CD4-positive, alpha-beta T cell treated with Interleukin-10 for 1 hour (primary cell): ENCODE measurements around the gene PAPOLG.
A peak's percentile ranks its signal among the peaks of the same experiment; 100 is the strongest.
"Not testable (repeated sequence)": the region's sequence is repeated elsewhere in the genome, so short reads cannot be mapped to it uniquely, and the experiment has no call there.

Experiments used
- DNase-seq: peaks from one replicate; pipeline ENCODE4 v3.0.0-alpha.2; 2020

The PAPOLG gene

DNA sequence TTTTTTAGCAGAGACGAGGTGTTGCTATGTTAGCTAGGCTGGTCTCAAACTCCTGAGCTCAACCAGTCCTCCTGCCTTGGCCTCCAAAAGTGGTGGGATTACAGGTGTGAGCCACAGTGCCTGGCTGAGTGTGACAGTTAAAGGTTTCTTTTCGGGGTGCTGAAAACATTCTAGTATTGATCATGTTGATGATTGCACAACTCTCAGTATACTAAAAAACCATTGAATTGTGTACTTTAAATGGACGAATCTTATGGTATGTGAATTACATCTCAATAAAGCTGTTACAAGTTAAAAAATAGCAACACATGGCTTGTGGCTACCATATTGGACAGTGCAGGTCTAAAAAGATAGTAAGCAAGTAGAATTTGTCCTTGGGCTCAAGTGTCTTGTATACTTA lies 22.3 kb downstream of the PAPOLG start:
- DNase-seq: no peak

DNA sequence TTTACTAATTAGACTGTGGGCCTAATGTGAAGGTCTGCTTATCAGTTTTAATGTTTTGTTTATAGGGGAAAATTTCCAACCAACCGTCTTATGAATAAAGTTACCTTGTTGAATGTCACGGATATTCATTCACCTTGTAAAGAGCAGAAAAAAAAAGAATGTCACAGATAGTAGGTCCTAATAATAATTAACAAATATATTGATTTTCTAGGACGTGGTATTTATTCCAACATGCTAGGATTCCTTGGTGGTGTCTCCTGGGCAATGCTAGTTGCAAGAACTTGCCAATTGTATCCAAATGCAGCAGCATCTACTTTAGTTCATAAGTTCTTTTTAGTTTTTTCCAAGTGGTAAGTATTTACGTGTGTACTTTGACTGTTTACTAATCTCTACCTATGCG lies 23.4 kb downstream of the PAPOLG start:
- DNase-seq: no peak

DNA sequence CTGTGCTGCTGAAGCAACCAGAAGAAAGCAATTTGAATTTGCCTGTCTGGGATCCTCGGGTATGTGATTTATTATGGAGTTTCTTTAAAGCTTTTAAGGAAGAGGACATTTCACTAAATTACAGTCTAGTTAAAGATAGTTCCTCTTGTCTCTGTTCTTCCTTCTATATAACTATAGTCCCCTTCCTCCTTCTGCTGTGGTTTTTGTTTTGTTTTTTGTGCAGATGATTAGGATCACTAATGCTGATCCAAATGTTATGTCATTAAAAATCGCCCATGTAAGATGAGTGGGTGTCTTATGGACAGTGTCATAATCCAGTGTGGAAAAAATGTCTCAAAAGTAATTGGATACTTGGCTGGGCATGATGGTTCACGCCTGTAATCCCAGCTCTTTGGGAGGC lies 24.7 kb downstream of the PAPOLG start:
- DNase-seq: no peak

DNA sequence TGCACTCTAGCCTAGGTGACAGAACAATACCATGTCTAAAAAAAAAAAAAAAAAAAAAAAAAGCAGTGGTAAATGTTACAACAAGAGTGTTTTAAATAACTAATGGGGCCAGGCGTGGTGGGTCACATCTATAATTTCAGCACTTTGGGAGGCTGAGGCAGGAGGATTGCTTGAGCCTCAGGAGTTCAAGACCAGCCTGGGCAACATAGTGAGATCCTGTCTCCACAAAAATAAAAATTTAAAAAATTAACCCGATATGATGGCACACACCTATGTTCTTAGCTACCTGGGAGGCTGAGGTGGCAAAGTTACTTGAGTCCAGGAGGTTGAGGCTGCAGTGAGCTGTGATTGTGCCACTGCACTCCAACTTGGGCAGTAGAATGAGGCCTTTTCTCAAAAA lies 37.1 kb downstream of the PAPOLG start:
- DNase-seq: no peak

DNA sequence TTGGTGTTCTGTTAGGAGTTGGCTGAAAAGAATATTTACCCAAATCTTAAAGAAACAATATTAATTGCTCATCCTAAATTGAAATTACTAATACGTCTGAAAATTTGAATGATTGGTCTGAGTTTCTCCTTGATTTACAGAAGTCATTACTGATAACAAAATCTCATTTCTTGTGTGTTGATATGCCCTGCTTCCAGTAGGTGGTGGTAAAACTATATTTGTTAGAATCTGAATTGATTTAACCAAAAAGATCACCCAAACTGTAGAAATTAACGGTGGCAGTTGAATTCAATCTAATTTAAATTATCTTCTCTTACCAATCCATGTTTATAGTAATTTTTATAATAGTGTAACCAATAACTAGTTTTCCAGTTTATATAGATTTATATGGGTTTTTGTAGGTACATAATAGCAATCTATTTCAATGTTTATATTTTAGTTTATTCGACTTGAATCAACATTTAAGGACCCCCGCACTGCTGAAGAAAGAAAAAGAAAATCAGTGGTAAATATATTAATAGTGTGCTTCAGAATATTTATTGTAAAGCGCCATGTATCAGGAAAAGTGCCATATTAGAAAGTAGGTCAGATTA lies 38.3 kb downstream of the PAPOLG start:
- DNase-seq: peak; percentile 53

DNA sequence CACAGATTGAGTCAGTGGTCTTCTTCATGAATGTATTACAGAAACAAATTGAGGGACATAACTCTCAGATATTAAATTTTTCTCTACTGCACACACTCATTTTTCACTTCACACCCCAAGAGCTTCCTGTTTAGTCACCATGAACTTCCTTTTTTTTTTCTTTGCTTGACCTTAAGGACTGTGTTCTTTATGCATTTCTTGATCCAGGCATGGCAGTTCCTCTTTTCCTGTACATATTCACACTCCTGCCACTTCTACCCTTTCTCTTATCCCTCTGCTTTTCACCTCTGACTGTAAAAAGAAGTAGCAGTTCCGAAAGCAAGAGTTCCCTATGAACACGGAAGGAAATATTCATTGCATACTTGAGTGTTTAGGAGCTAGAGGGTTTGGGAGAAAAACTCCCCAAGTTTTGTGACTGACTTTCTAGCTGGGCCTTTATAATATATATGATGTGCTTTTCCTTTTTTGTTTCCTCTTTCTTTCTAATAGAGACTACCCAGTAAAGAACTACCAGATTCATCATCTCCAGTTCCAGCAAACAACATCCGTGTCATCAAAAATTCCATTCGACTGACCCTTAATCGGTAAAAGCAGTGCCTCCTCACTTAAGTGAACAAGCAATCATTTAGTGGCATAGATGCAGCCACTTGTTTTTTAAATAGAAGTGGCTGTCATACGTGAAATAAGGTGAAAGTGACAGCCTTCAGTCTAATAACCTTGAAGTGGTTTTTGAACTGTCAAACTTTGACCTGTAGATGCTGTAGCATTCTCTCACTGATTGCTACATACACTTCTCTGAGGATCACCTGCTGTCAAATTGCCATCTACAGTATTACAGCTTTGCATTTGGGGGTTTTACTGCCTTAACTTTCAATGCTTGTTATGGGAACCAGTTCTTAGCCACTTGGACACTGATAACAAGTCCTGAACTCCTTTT lies 40.8 kb downstream of the PAPOLG start:
- DNase-seq: no peak

DNA sequence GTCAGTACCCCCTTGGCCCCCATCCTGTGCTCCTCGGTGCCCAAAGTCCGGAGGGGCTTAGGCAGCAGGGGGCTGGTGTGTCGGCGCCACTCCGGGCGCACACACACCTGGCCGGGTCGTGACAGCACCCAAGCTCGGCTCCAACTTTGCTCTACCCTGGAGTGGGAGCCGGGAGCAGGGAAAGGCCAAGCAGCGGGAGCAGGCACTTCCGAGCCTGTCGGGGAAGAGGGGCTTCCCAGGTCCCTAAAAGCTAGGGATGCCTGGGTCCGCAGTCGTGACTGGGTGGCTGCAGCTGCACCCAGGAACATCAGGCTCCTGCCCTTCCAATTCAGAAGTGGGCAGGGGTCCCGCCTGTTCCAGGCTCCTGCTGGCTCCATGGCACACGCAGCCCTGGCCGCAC lies 48.4 kb downstream of the PAPOLG start:
- DNase-seq: no peak

DNA sequence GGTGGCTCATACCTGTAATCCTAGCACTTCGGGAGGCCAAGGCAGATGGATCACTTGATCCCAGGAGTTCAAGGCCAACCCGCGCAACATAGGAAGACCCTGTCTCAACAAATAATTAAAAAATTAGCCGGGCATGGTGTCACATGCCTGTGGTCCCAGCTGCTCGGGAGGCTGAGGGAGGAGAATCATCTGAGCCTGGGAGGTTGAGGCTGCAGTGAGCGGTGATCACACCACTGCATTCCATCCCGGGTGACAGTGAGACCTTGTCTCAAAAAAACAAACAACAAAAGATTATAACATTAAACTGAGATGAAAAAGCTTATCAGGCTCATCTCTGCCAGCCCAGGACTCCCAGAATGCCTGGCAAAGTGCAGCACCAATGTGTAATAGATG lies 50.5 kb downstream of the PAPOLG start:
- no peak for DNase-seq

DNA sequence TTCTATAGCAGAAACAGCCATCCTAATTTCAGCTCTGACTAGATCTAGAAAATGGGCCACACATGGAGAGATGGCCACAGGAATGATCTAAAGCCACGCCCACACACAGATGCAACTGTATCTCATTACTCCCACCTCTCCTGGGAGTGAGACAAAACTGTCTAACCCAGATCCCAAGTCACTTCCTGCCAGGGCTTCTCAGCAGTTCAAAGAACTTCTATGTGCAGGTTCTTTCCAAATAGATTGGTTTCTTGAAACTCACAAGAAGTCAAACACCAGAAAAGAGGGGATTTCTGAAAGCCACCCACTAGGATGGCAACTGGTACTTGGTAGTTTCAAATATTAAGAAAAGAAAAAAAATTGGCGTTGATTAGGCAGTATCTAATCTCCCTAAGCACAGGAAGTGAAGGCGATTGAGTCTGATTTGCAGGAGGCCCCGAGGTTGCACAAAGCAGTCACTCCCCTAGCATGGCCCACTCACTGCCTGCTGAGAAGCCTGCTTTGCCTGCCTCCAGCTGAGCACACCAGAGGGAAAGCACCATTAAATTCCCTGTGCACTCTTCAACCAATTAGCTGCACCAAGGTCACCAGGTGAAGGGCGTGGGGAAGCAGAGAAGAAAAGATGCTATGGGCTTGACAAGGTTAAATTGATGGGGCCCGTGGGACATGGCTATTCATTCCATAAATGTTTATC lies 51.1 kb downstream of the PAPOLG start:
- DNase-seq: peak; percentile 51

DNA sequence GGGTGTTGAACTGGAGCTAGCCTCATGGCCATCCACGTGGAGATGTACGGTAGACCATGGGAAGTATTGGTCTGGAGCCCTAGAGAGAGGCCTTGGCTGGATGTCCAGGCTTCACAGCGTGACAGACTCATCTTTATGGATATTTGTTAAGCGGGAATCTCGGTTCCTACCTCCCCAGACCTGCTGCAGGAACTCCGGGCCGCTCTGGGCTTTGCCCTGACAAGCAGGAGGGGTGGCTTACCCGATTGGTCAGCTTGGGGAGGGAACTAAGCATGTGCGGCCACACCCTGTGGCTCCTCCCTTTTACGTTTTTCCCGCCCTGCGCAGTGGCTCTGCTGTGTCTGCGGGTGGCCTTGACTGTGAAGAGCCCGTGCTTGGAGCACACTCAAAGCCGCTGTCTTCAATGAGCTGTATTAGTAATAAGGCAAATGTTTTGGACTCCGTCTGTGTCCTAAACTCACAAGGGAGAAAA lies 52.3 kb downstream of the PAPOLG start:
- no peak for DNase-seq

DNA sequence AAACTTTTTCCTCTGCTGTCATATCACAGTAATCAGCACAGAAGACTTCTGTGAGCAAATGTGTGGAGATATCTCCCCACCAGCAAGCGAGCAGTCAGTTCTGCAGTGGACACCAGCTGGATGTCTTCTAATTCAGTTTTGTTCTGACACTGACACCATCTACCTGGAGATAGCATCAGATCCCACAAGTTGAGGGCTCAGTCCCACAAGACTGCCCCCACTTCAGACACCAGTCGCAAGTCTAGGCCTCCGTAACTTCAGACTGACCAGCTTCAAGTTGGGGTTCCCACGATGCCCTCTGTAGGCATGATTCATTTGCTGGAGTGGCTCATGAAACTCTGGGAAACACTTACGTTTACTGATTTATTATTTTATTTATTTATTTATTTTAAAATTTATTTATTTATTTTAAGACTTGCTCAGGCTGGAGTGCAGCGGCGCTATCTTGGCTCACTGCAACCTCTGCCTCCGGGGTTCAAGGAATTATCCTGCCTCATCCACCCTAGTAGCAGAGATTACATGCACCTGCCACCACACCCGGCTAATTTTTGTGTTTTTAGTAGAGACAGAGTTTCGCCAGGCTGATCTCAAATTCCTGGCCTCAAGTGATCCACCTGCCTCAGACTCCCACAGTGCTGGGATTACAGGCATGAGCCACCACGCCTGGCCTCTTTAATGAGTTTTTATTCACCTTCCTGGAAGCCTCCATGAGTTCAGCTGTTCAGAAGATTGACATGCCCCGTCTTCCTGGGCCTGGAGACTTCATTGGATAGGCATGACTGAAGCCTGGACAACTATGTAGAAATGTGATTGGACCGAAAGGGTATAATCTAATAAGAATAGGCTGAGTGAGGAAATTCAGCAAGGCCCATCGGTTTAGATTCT lies 55.7 kb downstream of the PAPOLG start:
- DNase-seq: no peak

DNA sequence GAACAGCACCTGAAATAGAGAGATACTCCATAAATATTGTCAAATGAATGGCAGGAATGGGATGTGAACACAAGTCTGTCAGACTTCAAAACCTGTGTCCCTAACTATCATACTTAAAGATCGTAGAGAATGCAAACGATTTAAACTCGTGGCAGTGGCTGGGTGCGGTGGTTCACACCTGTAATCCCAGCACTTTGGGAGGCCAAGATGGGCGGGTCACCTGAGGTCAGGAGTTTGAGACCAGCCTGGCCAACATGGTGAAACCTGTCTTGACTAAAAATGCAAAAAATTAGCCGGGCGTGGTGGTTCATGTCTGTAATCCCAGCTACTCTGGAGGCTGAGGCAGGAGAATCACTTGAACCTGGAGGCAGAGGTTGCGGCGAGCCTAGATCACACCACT lies 61.1 kb downstream of the PAPOLG start:
- DNase-seq: not testable (repeated sequence)

DNA sequence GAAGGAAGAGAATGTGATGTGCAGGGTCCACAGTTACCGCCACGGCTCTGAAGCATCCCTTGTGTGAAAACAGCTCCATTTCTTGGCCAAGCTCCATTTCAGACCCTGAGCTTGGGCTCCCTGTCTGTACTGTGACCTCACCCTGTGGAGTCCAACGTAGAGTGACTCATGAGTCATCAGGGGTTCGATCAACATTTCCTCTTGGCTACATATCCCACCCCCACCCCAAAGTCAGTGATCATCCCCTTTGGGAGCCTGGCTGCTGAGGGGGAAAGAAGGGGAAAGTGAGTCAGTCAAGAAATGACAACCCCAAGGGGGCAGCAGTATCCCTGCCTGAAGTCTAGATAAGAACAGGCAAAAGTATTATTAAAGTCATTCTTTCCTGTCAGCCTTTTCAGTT lies 62.2 kb downstream of the PAPOLG start:
- peak; percentile 36 for DNase-seq

DNA sequence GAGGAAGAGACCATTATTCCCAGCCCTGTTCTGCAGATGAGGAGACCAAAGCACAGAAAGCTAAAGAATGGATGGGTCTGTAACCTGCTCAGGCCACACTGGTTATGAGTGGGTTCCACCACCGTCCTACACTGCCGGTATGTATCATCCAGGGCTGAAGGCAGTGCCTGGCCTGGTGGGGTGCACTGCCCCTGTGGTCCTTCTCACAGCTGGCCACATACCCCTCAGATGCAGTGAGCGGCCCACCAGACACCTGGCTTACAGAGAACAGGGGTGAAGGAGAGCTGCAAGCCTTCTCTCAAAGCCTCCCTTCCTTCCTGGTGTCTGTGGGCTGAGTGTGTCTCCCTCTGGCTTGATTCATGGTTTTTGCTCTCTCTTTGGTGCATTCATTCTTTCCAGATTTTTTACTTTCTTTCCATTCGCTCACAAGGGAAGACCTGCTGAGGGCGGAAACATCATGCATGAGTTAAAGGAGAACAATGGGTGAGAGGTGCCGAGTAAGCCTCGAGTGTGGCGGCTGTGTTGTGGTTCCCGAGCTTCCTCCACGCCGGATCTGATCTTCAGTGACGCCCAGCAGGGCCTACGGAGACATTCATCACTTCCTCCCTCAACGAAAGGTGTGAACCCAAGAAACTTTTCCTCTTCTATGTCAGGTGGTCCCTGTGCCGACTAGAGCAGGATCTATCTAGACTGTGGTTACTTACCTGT lies 63.2 kb downstream of the PAPOLG start:
- peak; percentile 90 for DNase-seq

DNA sequence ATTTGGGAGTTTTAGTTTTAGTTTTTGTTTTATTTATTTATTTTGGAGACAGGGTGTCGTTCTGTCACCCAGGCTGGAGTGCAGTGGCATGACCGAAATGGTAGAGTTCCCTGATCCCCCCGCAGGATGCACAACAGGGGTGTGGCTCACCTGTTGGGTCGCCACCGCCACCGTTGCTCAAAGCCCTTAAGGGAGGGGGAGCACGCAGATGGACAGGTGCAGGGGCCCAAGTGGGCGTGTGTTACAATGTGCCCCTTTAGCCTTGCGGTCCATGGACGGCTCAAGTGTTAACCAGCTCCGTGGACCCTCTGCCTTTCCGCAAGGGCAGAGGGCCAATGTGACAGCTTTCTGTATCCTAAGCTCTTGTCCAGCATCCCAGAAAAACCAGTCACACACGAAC lies 63.9 kb downstream of the PAPOLG start:
- DNase-seq: no peak

DNA sequence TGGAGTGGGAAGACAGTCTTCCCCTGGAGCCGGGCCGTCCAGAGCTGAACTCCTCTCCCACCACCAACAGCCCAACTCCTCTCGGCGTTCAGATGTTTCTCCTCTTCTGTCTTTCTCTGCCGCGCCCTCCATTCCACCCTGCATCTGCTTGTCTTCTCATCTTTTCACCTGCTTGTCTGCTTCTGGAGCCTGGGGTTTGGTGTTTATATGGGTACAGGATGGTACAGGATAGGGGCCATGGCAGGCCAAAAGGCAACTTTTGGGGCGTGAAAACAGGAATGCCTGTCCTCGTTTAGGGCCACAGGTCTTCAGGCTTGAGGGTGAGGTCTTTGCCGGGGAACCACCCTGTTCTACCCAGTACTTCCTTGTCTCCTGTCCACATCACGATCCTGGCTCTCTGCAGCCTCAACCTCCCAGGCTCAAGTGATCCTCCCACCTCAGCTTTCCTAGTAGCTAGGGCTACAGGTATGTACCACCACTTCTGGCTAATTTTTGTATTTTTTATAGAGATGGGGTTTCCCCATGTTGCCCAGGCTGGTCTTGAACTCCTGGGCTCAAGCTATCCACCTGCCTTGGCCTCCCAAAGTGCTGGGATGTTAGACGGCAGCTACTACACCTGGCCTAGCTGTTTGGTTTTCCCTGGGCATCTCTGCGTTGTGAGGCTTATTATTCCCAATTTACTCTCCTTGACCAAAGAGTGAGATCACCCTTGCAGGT lies 64.5 kb downstream of the PAPOLG start:
- DNase-seq: no peak

DNA sequence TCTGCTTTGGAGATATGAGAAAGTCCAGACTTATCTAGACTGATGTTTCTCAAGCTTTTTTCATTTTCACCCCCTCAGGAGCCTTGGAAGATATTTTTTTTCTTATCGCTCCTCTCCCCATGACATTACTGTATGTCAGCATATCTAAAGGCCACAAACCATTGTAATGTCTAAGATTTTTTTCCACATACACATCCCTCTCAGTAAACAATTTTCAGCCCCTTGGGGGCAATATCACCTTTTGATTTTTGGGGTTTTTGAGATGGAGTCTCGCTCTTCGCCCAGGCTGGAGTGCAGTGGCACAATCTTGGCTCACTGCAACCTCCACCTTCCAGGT lies 65.0 kb downstream of the PAPOLG start:
- DNase-seq: no peak

DNA sequence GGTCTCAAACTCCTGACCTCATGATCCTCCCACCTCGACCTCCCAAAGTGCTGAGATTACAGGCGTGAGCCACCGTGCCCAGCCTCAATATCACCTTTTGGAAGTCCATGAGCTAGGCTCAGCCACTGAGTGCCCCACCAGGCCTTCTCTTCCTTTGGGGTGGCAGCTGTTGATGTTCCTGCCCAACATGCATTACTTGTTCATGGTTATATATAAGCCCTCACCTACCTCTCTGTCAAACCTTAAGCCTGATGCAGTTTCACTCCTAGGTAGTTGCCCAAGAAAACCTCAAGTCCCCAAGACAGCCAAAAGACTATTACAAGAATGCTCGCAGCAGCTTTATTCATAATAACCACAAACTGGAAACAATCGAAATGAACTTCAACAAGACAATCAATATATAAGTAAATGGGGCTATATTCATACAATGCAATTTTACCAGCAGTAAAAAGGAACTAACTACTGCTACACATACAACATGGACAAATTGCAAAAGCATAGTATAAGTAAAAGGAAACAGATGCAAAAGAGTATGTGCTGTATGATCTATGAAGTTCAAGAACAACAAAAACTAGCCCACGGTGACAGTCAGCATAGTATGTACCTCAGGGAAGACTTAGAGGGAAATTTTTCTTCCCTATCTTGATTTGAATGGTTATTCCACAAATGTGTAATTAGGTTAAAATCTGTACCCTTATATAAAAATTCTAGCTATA lies 65.7 kb downstream of the PAPOLG start:
- no peak for DNase-seq

DNA sequence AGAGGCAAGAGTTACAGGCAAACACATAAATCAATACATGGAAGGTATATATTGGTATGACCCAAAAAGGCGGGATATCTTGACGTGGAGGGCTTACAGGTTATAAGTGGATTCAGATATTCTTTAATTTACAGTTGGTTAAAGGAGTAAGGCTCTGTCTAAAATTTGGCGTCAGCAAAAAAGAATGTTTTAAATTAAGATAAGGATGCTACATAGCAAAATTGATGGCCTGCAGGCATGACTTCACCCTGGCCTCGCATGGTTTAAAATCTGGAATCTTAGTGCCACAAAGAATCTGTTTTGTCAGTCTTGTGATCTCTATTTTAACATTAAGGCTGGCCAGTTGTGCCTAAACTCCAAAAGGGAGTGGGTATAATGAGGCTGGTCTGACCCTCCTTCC lies 66.9 kb downstream of the PAPOLG start:
- no peak for DNase-seq

DNA sequence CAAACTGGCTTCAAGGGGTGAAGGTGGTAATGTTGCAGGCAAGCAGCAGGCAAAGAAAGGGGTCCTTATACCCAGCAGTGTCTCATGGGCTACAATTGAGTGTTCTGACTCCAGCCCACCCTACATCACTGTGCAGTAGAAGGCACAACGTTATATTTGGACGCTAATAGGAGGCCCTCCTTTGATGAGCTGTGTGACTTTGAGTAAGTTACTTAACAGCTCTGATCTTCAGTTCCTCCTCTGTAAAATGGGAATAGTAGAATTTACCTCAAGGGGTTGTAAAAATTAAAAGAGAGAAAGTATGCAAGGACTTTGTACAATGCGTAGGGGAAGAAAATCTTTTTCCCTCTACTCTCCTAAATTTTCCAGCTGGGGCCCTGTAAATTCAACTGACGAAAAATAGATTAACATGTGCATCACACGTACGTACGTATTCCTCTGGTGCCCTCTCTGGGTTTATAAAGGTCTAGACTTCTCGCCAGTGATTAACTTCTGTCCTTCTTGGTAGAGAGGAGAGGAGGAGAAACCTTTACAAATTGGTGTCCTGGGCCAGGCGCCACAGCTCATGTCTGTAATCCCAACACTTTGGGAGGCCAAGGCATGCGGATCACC lies 67.7 kb downstream of the PAPOLG start:
- no peak for DNase-seq
